HepG2 (cell line): ENCODE results near the gene OBI1. TPM values are rescaled to one million over a fixed set of nuclear protein-coding genes. Genes with fewer than 3 reads are reported as not detected.

Experiments used
- BCL6 ChIP-seq: IDR thresholded peaks from 2 replicates; pipeline ENCODE4 v1.6.1; 2016; ENCODE audit warnings: missing genetic modification reagents, missing compliant biosample characterization
- BORCS8-MEF2B ChIP-seq: sonication (generic); formaldehyde crosslinking; IDR thresholded peaks from 2 replicates; pipeline ENCODE4 v1.8.0; 2022; ENCODE audit warnings: mild to moderate bottlenecking, missing genetic modification reagents
- NAIF1 ChIP-seq: sonication (generic); formaldehyde crosslinking; IDR thresholded peaks from 2 replicates; pipeline ENCODE4 v1.5.0; 2020; ENCODE audit warnings: mild to moderate bottlenecking, missing genetic modification reagents, borderline replicate concordance
- NFE2L1 ChIP-seq: sonication (generic); formaldehyde crosslinking; IDR thresholded peaks from 2 replicates; pipeline ENCODE4 v1.4.0; 2020; ENCODE audit warnings: missing genetic modification reagents, mild to moderate bottlenecking, borderline replicate concordance
- SOX6 ChIP-seq, 2 experiments: fragments of 450-650 bp in 1 of 2; sonication (generic) in 1 of 2; formaldehyde crosslinking in 1 of 2; IDR thresholded peaks; 2 replicates each; pipeline versions ENCODE4 v1.4.0 to v1.6.1; 2017 to 2020; ENCODE audit warnings: antibody characterized with exemption in 1 of 2, mild to moderate bottlenecking in 1 of 2, missing genetic modification reagents in 1 of 2
- ZNF292 ChIP-seq: sonication (generic); formaldehyde crosslinking; IDR thresholded peaks from 2 replicates; pipeline ENCODE4 v1.8.1; 2022; ENCODE audit warnings: mild to moderate bottlenecking, low read depth, missing genetic modification reagents, borderline replicate concordance
- polyA plus RNA-seq, 8 experiments: library from polyadenylated mRNA; depleted of rRNA in 3 of 8; stranded (reverse) in 7 of 8; unstranded in 1 of 8; fragments of >200 nt; fragmentation: Illumina TruSeq in 4 of 8; extraction: Trizol in 4 of 8; gene quantifications; 2 replicates each; pipeline versions ENCODE4 v1.2.1 to v1.2.3, GENCODE V29; 2011 to 2016; ENCODE audit warnings: low read depth in 4 of 8, missing spikeins in 1 of 8, mixed read lengths in 1 of 8; ENCODE audit not compliant: insufficient read depth in 1 of 8
- total RNA-seq, 5 experiments: library from RNA; depleted of rRNA; stranded (reverse); fragments of >200 nt; fragmentation: Illumina TruSeq; extraction: Trizol; gene quantifications; 2 replicates each; pipeline ENCODE4 v1.2.3, GENCODE V29; 2016; ENCODE audit warnings: low read depth in 1 of 5
- TF ChIP-seq, protein P1 (sequence below): sonication (generic); formaldehyde crosslinking; IDR thresholded peaks from 2 replicates; pipeline ENCODE4 v1.4.0; 2020; ENCODE audit warnings: mild to moderate bottlenecking, missing genetic modification reagents
- TF ChIP-seq, protein P2 (sequence below): sonication (generic); formaldehyde crosslinking; IDR thresholded peaks from 2 replicates; pipeline ENCODE4 v1.5.1; 2020; ENCODE audit warnings: mild to moderate bottlenecking, missing genetic modification reagents, moderate library complexity
- TF ChIP-seq, protein P3 (sequence below), 2 experiments: sonication (generic) in 1 of 2; formaldehyde crosslinking in 1 of 2; IDR thresholded peaks; 2 replicates each; pipeline versions ENCODE4 v1.4.0 to v1.6.1; 2018 to 2020; ENCODE audit warnings: missing genetic modification reagents in 2 of 2, borderline replicate concordance in 1 of 2, low read depth in 1 of 2, mild to moderate bottlenecking in 1 of 2, missing biosample characterization in 1 of 2
- TF ChIP-seq, protein P4 (sequence below): sonication (generic); formaldehyde crosslinking; IDR thresholded peaks from 2 replicates; pipeline ENCODE4 v1.5.0; 2020; ENCODE audit warnings: missing genetic modification reagents

OBI1 gene
- total and polyA plus RNA-seq, 2 of the 13 experiments (the other 11 are each of a cell fraction or from before 2014, with no cell fraction given): 7.8 to 23.5 TPM

DNA sequence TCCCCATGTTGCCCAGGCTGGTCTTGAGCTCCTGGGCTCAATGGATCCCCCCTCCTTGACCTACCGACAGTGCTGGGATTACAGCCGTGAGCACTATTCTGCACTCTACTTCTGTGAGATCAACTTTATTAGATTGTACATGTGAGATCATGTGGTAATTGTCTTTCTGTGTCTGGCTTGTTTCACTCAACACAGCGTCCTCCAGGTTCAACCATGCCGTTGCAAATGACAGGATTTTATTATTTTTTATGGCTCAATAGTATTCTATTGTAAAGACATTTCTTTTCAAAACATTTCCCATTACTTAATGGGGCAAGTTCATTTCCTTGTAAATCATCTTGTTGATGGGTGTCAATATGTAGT lies 1.5 kb upstream of the OBI1 start (continued):
- TF ChIP-seq ZNF292 (CRISPR knock-in tag) (0 out of 2 replicates have a peak, but pooled peaks have one; percentile 4), NFE2L1 (no peak), NAIF1 (CRISPR knock-in tag) (0 out of 2 replicates have a peak, but pooled peaks have one; percentile 28), BCL6 (CRISPR knock-in tag) (no peak), BORCS8-MEF2B (no peak), SOX6 (IDR thresholded peaks at IDR 0.05) (no peak), SOX6 (CRISPR knock-in tag; IDR thresholded peaks at IDR 0.05) (0 out of 2 replicates have a peak, but pooled peaks have one; percentile 4)
- TF ChIP-seq, protein P1, sequence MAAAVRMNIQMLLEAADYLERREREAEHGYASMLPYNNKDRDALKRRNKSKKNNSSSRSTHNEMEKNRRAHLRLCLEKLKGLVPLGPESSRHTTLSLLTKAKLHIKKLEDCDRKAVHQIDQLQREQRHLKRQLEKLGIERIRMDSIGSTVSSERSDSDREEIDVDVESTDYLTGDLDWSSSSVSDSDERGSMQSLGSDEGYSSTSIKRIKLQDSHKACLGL (CRISPR knock-in tag): no peak
- TF ChIP-seq, protein P2, sequence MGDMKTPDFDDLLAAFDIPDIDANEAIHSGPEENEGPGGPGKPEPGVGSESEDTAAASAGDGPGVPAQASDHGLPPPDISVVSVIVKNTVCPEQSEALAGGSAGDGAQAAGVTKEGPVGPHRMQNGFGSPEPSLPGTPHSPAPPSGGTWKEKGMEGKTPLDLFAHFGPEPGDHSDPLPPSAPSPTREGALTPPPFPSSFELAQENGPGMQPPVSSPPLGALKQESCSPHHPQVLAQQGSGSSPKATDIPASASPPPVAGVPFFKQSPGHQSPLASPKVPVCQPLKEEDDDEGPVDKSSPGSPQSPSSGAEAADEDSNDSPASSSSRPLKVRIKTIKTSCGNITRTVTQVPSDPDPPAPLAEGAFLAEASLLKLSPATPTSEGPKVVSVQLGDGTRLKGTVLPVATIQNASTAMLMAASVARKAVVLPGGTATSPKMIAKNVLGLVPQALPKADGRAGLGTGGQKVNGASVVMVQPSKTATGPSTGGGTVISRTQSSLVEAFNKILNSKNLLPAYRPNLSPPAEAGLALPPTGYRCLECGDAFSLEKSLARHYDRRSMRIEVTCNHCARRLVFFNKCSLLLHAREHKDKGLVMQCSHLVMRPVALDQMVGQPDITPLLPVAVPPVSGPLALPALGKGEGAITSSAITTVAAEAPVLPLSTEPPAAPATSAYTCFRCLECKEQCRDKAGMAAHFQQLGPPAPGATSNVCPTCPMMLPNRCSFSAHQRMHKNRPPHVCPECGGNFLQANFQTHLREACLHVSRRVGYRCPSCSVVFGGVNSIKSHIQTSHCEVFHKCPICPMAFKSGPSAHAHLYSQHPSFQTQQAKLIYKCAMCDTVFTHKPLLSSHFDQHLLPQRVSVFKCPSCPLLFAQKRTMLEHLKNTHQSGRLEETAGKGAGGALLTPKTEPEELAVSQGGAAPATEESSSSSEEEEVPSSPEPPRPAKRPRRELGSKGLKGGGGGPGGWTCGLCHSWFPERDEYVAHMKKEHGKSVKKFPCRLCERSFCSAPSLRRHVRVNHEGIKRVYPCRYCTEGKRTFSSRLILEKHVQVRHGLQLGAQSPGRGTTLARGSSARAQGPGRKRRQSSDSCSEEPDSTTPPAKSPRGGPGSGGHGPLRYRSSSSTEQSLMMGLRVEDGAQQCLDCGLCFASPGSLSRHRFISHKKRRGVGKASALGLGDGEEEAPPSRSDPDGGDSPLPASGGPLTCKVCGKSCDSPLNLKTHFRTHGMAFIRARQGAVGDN (CRISPR knock-in tag): 0 out of 2 replicates have a peak, but pooled peaks have one; percentile 33
- TF ChIP-seq, protein P3, sequence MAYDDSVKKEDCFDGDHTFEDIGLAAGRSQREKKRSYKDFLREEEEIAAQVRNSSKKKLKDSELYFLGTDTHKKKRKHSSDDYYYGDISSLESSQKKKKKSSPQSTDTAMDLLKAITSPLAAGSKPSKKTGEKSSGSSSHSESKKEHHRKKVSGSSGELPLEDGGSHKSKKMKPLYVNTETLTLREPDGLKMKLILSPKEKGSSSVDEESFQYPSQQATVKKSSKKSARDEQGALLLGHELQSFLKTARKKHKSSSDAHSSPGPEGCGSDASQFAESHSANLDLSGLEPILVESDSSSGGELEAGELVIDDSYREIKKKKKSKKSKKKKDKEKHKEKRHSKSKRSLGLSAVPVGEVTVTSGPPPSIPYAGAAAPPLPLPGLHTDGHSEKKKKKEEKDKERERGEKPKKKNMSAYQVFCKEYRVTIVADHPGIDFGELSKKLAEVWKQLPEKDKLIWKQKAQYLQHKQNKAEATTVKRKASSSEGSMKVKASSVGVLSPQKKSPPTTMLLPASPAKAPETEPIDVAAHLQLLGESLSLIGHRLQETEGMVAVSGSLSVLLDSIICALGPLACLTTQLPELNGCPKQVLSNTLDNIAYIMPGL (CRISPR knock-in tag; IDR thresholded peaks at IDR 0.05; ENCODE audit: borderline replicate concordance in 1 of 2, low read depth in 1 of 2): 0 out of 4 replicates have a peak, but pooled peaks of 1 of the 2 experiments have one; percentile 5
- TF ChIP-seq, protein P4, sequence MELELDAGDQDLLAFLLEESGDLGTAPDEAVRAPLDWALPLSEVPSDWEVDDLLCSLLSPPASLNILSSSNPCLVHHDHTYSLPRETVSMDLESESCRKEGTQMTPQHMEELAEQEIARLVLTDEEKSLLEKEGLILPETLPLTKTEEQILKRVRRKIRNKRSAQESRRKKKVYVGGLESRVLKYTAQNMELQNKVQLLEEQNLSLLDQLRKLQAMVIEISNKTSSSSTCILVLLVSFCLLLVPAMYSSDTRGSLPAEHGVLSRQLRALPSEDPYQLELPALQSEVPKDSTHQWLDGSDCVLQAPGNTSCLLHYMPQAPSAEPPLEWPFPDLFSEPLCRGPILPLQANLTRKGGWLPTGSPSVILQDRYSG (CRISPR knock-in tag): no peak
